ENCODE measurements around the gene GARIN3. TPM values are rescaled to one million over a fixed set of nuclear protein-coding genes. Genes with fewer than 3 reads are reported as not detected.

Gene GARIN3
- total and polyA plus RNA-seq, 9 of the 15 experiments (the other 6 are each of a cell fraction or from before 2014, with no cell fraction given) = not detected

DNA sequence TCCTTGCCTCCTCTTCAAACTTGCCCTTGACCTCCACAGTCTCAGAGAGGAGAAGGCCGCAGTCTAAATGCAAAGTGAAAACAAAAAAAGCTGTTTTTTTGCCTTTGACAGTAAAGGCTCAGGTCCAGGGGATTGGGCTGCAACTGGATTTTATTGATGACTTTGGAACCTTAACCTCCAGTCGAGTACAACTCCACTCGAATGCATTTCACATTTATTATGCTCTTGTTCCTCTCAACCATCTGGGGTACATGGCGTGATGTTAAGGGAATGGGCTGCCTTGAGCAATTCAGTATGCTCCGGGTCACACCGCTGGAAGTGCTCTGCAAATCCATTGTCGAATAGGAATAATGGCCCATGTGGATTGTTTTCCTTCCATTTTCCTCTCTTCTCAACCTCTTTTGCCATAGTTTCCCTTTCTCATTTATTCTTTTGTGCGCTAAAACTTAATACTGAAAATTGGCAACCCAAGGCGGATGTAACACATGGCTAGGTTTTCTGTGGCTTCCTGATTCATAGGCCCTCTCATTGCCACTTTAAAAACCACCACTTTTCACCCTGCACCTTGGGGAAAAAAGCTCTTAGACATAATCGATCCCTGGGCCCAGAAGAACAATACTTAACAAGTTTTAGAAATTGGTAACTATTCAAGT is 48.9 kb upstream of the GARIN3 start:
- Histone ChIP-seq H3K4me3 (no peak overlapping the region), H3K36me3 (ENCODE audit: control insufficient read depth, insufficient read depth, low read length) (no peaks in the 10 kb centered on the region), H3K79me2 (ENCODE audit: control insufficient read depth, insufficient read depth, low read length) (no peaks in the 10 kb centered on the region), H3K9me1 (ENCODE audit: control insufficient read depth, insufficient read depth, low read length) (no peaks in the 10 kb centered on the region), H3K9me3 (replicated peaks; ENCODE audit: control insufficient read depth, insufficient read depth, low read depth, low read length) (no peaks in the 10 kb centered on the region), H3K4me1 (replicated peaks in 1 of 2; ENCODE audit: control insufficient read depth in 2 of 2, insufficient read depth in 2 of 2, low read length in 2 of 2) (no peaks in the 10 kb centered on the region; a peak in 1 of 5 replicates), H3K9ac (ENCODE audit: insufficient read depth in 1 of 2, low read depth in 2 of 2, low read length in 2 of 2) (no peak overlapping the region), H3K4me2 (ENCODE audit: insufficient read depth, low read length) (no peak overlapping the region), H2AFZ (ENCODE audit: low read depth, low read length) (no peak overlapping the region), H3K27me3 (ENCODE audit: control insufficient read depth in 2 of 2, insufficient read depth in 2 of 2, low read length in 2 of 2) (no peaks in the 10 kb centered on the region), H3K27ac (ENCODE audit: extremely low read depth, low read depth, low read length) (no peak overlapping the region), H4K20me1 (replicated peaks; ENCODE audit: control insufficient read depth, insufficient read depth, low read length) (no peaks in the 10 kb centered on the region)
- ATAC-seq (no peak), FAIRE-seq (no peak), DNase-seq (ENCODE audit: extremely low read depth in 1 of 4, low spot score in 3 of 4) (no peak)
- intact Hi-C loops (cut with micrococcal nuclease) = no loop called here
- under 1% methylated on average over 10 of the region's 10 CpGs for WGBS (ENCODE audit: insufficient coverage, low coverage, missing lambda C conversion rate)
- ChIA-PET CTCF (ENCODE audit: low intra/inter-chr PET ratio) (no interaction called here), POLR2A (no interaction called here)
- no TSS peak for BruUV-seq (replicated peaks)
- in situ Hi-C loops (cut with MboI) = no loop called here
- TF ChIP-seq MEF2A (IDR thresholded peaks at IDR 0.05; ENCODE audit: control insufficient read depth, low read depth, low read length) (no peak), DMBX1 (CRISPR knock-in tag; IDR thresholded peaks at IDR 0.05; ENCODE audit: borderline replicate concordance) (no peak), FOXP1 (CRISPR knock-in tag; IDR thresholded peaks at IDR 0.05) (no peak), MCM3 (IDR thresholded peaks at IDR 0.05) (no peak), ZNF384 (IDR thresholded peaks at IDR 0.05; ENCODE audit: low read depth, low read length) (no peak), ZNF668 (CRISPR knock-in tag; IDR thresholded peaks at IDR 0.05) (no peak), RBBP5 (IDR thresholded peaks at IDR 0.05; ENCODE audit: borderline replicate concordance, insufficient read depth, low read length, poor library complexity, severe bottlenecking) (no peak), PYGO2 (tag; IDR thresholded peaks at IDR 0.05) (no peak), NCOR1 (IDR thresholded peaks at IDR 0.05) (no peak), SIN3A (IDR thresholded peaks at IDR 0.05; ENCODE audit: borderline replicate concordance in 2 of 2, control insufficient read depth in 1 of 2, low read depth in 2 of 2, low read length in 2 of 2) (no peak), DIDO1 (tag; IDR thresholded peaks at IDR 0.05; ENCODE audit: low read depth) (no peak)
- TF ChIP-seq, protein P1, sequence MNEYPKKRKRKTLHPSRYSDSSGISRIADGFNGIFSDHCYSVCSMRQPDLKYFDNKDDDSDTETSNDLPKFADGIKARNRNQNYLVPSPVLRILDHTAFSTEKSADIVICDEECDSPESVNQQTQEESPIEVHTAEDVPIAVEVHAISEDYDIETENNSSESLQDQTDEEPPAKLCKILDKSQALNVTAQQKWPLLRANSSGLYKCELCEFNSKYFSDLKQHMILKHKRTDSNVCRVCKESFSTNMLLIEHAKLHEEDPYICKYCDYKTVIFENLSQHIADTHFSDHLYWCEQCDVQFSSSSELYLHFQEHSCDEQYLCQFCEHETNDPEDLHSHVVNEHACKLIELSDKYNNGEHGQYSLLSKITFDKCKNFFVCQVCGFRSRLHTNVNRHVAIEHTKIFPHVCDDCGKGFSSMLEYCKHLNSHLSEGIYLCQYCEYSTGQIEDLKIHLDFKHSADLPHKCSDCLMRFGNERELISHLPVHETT (CRISPR knock-in tag; conservative IDR thresholded peaks at IDR 0.05 in 1 of 2, IDR thresholded peaks at IDR 0.05 in 1 of 2) = no peak
- TF ChIP-seq, protein P2, sequence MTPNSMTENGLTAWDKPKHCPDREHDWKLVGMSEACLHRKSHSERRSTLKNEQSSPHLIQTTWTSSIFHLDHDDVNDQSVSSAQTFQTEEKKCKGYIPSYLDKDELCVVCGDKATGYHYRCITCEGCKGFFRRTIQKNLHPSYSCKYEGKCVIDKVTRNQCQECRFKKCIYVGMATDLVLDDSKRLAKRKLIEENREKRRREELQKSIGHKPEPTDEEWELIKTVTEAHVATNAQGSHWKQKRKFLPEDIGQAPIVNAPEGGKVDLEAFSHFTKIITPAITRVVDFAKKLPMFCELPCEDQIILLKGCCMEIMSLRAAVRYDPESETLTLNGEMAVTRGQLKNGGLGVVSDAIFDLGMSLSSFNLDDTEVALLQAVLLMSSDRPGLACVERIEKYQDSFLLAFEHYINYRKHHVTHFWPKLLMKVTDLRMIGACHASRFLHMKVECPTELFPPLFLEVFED (CRISPR knock-in tag; conservative IDR thresholded peaks at IDR 0.05) = no peak
- TF ChIP-seq, protein P3, sequence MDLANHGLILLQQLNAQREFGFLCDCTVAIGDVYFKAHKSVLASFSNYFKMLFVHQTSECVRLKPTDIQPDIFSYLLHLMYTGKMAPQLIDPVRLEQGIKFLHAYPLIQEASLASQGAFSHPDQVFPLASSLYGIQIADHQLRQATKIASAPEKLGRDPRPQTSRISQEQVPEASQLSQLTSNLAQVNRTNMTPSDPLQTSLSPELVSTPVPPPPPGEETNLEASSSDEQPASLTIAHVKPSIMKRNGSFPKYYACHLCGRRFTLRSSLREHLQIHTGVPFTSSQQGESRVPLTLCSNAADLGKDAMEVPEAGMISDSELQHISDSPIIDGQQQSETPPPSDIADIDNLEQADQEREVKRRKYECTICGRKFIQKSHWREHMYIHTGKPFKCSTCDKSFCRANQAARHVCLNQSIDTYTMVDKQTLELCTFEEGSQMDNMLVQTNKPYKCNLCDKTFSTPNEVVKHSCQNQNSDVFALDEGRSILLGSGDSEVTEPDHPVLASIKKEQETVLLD (IDR thresholded peaks at IDR 0.05) = no peak
- TF ChIP-seq, protein P4, sequence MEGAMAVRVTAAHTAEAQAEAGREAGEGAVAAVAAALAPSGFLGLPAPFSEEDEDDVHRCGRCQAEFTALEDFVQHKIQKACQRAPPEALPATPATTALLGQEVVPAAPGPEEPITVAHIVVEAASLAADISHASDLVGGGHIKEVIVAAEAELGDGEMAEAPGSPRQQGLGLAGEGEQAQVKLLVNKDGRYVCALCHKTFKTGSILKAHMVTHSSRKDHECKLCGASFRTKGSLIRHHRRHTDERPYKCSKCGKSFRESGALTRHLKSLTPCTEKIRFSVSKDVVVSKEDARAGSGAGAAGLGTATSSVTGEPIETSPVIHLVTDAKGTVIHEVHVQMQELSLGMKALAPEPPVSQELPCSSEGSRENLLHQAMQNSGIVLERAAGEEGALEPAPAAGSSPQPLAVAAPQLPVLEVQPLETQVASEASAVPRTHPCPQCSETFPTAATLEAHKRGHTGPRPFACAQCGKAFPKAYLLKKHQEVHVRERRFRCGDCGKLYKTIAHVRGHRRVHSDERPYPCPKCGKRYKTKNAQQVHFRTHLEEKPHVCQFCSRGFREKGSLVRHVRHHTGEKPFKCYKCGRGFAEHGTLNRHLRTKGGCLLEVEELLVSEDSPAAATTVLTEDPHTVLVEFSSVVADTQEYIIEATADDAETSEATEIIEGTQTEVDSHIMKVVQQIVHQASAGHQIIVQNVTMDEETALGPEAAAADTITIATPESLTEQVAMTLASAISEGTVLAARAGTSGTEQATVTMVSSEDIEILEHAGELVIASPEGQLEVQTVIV (CRISPR knock-in tag; IDR thresholded peaks at IDR 0.05; ENCODE audit: borderline replicate concordance) = no peak
